Neutrophil (primary cell): ENCODE measurements around the gene HOXD13.
A peak's percentile ranks its signal among the peaks of the same experiment; 100 is the strongest.

ENCODE experiments used
- H3K27ac ChIP-seq: fragments of 200-600 bp; sonication (generic); 2 replicates; pipeline ENCODE4 v1.5.1; 2016; ENCODE audit warnings: mild to moderate bottlenecking, moderate library complexity
- H3K27me3 ChIP-seq: fragments of 200-600 bp; sonication (generic); 2 replicates; pipeline ENCODE4 v1.6.0; 2016; ENCODE audit warnings: mild to moderate bottlenecking
- H3K36me3 ChIP-seq: fragments of 200-600 bp; sonication (generic); 2 replicates; pipeline ENCODE4 v1.5.1; 2017
- H3K4me1 ChIP-seq, 2 experiments: fragments of 200-600 bp in 1 of 2; sonication (generic) in 1 of 2; 1 replicate in 1 of 2; 2 replicates in 1 of 2; pipeline versions ENCODE4 v1.5.1 to v1.6.1; 2013 to 2016; ENCODE audit warnings: low read depth in 1 of 2, low read length in 1 of 2, mild to moderate bottlenecking in 1 of 2, moderate library complexity in 1 of 2; ENCODE audit not compliant: control insufficient read depth in 1 of 2, insufficient read depth in 1 of 2
- H3K4me3 ChIP-seq, 2 experiments: fragments of 200-600 bp in 1 of 2; sonication (generic) in 1 of 2; 1 replicate in 1 of 2; 2 replicates in 1 of 2; pipeline ENCODE4 v1.5.1; 2013 to 2016; ENCODE audit warnings: low read depth in 1 of 2, low read length in 1 of 2, mild to moderate bottlenecking in 1 of 2, moderate library complexity in 1 of 2
- H3K9me3 ChIP-seq: fragments of 200-600 bp; sonication (generic); 2 replicates; pipeline ENCODE4 v1.5.1; 2016
- TF ChIP-seq, protein P1 (sequence below): fragments of 200-600 bp; sonication (generic); IDR thresholded peaks from 2 replicates; pipeline ENCODE4 v1.5.1; 2016; ENCODE audit warnings: antibody characterized with exemption

HOXD13 gene

DNA sequence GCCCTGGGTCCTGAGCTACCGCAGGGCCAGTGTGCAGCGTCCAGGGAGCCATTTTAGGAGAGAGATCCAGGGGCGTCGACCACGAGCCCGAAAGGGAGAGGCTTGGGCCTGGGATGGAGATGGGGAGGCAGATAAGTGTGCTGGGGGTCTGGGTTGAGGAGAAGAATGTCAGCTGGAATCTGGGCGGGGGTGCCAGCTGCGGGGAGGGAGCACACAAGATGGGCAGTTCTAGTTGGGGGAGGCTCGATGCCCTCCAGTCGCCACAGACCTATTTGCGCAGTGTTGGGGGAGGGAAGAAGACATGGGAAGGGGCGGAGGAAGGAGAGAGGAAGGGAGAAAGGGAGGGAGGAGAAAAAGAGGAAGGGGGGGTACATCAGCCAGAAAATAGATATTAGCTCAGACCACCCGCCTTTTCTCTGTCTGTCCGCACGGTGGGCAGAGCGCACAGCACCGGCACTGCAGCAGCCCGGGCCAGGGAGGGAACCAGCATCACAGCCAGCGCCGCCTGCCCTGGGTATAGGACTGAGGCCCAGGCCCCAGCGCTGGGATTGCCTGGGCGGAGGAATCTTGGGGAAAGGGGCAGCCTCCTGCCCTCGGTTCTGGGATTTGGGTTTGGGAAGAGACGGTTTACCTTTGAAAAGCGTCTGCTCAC is 12.7 kb downstream of the HOXD13 start:
- TF ChIP-seq, protein P1, sequence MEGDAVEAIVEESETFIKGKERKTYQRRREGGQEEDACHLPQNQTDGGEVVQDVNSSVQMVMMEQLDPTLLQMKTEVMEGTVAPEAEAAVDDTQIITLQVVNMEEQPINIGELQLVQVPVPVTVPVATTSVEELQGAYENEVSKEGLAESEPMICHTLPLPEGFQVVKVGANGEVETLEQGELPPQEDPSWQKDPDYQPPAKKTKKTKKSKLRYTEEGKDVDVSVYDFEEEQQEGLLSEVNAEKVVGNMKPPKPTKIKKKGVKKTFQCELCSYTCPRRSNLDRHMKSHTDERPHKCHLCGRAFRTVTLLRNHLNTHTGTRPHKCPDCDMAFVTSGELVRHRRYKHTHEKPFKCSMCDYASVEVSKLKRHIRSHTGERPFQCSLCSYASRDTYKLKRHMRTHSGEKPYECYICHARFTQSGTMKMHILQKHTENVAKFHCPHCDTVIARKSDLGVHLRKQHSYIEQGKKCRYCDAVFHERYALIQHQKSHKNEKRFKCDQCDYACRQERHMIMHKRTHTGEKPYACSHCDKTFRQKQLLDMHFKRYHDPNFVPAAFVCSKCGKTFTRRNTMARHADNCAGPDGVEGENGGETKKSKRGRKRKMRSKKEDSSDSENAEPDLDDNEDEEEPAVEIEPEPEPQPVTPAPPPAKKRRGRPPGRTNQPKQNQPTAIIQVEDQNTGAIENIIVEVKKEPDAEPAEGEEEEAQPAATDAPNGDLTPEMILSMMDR = no peak

DNA sequence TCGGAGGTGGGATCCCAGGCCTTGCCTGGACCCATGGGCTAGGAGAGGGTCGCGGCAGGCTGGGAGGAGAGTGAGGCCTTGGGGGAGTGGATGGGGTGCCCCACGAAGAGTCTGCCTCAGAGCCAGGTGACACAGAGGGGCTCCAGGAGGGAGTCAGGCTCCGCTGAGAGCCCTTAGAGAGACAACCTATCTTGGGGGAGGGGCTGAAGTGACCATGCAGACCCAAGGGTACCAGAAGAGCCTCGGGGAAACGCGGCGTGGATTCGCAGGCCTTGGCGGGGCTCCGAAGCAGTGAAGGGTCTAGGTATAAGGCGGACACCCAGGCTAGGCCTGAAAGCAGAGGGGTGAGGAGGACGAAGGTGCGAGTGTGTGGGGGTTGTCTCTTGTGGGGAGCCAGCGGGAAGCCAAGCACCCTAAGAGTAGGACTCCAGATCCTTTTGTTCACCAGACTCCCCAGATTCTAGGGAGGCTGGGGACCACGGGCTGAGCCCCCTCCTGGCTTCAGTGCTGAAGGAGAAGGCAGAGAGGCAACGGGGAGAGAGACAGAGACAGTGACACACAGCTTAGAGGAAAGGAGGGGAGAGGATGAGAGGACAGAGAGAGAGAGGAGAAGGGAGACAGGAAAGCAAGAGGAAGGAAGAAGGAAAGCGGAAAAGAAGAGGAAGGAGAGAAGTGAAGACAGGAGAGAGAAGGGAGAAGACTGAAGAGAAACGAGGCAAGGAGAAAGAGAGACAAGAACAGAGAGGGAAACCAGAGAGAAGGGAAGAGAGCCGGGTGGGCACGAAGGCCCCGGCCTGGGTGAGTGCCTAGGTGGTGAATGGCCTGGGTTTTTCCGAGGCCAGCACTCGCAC is 13.4 kb downstream of the HOXD13 start:
- H3K4me3 ChIP-seq = peak overlapping the region in 1 of 2 experiments; percentile 36
- no peak overlapping the region for H3K27ac ChIP-seq

More for the DNA sequence above, 12.7 kb downstream of the HOXD13 start:
- no peaks in the 10 kb centered on the region for H3K9me3 ChIP-seq
- H3K36me3 ChIP-seq = no peaks in the 10 kb centered on the region
- H3K4me1 ChIP-seq = peaks cover 9 to 19% of the 10 kb centered on the region in 2 experiments
- no peak overlapping the region for H3K4me3 ChIP-seq
- H3K27me3 ChIP-seq = peaks cover 100% of the 10 kb centered on the region
- H3K27ac ChIP-seq = no peak overlapping the region

DNA sequence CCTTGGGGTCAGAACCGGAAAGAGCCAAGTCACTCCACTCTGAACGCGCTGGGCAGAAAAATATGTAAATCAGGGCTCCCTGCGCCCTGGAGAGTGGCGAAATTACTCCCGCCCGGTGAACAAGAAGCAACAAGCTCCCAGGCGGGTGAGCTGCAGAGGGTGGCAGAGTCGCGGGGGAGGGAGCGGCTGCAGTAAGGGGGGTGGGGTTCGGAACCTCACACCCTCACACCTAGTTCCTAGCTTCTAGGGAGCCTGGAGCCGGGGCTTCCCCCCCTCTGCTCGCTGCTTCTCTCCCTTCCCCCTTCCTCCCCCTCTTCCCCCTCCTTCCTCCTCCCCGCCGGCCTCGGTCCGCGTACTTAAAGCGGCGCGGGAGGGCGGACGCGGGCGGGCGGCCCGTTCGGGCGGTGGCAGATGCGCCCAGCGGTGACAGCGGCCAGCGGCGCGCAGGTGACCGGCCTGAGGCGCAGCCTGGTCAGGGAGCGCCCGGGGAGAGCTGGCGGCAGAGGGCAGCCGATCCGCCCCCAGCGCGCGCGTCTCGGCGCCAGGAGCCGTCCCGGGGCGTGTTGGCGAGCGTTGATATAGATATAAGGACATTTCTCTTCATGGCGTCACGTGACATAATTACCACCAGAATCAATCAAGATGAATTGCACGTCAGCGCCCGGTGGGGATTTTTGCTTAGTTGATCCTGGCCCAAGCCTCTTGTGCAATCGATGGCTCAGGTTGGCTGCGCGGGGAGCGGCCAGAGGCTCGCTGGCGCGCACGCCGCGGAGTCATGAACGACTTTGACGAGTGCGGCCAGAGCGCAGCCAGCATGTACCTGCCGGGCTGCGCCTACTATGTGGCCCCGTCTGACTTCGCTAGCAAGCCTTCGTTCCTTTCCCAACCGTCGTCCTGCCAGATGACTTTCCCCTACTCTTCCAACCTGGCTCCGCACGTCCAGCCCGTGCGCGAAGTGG is 14.3 kb downstream of the HOXD13 start, which contains the start of gene HOXD11:
TSS of gene HOXD11 (plus strand) at position 700 of the 959 bp plus-strand sequence. CDS start at position 776, 76 bp downstream.
- TF ChIP-seq, protein P1 = no peak
- no peak within 1 kb of the TSS for H3K27ac ChIP-seq
- H3K4me1 ChIP-seq = peaks cover 9 to 22% of the 10 kb centered on the region in 2 experiments
- H3K27me3 ChIP-seq = peaks cover 100% of the 10 kb centered on the region
- H3K9me3 ChIP-seq = no peaks in the 10 kb centered on the region
- H3K4me3 ChIP-seq = peak within 1 kb of the TSS; percentile 36 to 44
- no peaks in the 10 kb centered on the region for H3K36me3 ChIP-seq

More for the DNA sequence above, 13.4 kb downstream of the HOXD13 start:
- no peaks in the 10 kb centered on the region for H3K36me3 ChIP-seq
- TF ChIP-seq, protein P1 = no peak
- no peaks in the 10 kb centered on the region for H3K9me3 ChIP-seq
- peaks cover 100% of the 10 kb centered on the region for H3K27me3 ChIP-seq
- H3K4me1 ChIP-seq = peaks cover 9 to 19% of the 10 kb centered on the region in 2 experiments

DNA sequence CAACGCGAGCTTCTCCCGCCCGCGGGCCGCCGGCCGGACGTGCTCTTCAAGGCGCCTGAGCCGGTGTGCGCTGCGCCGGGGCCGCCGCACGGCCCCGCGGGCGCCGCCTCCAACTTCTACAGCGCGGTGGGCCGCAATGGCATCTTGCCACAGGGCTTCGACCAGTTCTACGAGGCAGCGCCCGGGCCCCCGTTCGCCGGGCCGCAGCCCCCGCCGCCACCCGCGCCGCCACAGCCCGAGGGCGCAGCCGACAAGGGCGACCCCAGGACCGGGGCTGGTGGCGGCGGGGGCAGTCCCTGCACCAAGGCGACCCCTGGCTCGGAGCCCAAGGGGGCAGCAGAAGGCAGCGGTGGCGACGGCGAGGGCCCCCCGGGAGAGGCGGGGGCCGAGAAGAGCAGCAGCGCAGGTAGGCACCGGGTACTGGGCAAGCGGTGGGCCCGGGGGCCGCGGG is 15.2 kb downstream of the HOXD13 start:
- no peak overlapping the region for H3K27ac ChIP-seq
- TF ChIP-seq, protein P1 = no peak
- peaks cover 9 to 22% of the 10 kb centered on the region in 2 experiments for H3K4me1 ChIP-seq
- H3K9me3 ChIP-seq = no peaks in the 10 kb centered on the region
- H3K36me3 ChIP-seq = no peaks in the 10 kb centered on the region
- H3K4me3 ChIP-seq = no peak overlapping the region
- H3K27me3 ChIP-seq = peaks cover 100% of the 10 kb centered on the region
